ENCODE results near the gene FERMT2. TPM values are rescaled to one million over a fixed set of nuclear protein-coding genes. Genes with fewer than 3 reads are reported as not detected.
"Not testable (repeated sequence)": the region's sequence is repeated elsewhere in the genome, so short reads cannot be mapped to it uniquely, and the experiment has no call there.

FERMT2 gene
- total RNA-seq, 1 experiment from 2014 or later = 400 TPM

DNA sequence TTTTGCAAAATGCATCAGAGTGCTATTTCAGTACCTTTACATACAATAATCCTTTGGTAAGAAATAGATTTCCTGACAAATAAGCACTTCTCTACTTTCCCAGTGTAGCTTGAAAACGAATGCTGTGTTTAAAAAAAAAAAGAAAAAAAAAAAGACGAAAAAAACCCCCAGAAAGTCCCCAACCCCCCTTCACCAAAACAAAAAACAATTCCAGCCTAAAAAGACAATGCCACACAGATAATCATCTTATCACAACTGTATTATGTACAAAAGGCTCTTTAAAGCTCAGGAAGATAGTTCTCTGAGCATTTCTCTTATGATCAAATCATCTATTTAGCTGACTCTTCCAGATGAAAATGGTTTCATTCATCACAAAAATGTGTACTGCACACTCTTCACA is 1.6 kb downstream of the FERMT2 start:
- in situ Hi-C loops (cut with HindIII; ENCODE audit: low sequenced_read_pairs) = no loop called here
- DNase-seq (ENCODE audit: low spot score) = no peak

DNA sequence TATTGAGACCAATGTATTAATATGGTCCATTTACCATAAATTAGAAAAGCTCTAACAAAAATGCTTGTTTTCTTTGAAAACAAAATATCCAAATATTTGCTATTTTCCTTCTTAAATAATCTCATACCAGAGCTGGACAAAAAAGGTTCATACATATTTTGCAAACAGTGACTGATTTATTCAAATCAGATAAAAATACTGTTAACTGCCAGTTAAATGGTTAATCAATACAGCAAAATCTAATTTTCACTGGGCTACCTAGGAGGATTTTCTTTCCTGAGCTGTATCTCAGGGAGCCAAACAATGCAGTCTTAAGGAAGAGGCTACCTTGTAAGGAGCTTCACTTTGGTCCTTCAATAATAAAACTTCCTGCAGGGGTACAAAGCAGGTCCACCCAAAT is 2.0 kb downstream of the FERMT2 start:
- no peak for DNase-seq (ENCODE audit: low spot score)

DNA sequence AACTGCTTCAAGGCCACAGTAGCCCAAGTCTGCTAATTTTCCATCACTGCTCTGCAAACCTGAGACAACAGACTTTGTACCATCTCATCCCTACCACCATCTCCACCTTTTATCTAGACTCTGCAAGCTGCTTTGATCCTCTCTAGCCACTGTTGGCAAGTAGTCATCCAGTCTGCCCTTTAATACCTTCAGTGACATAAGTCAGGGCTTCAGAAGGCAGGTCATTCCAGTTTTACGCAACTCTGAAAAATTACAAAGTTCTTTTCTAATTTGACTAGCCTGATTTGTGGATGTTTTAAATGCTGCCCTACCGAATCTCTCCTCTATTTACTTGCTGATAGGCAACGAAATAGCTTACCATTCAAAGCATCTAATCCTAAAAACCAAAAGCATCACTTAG is 2.8 kb downstream of the FERMT2 start:
- in situ Hi-C loops (cut with HindIII; ENCODE audit: low sequenced_read_pairs) = no loop called here
- no peak for DNase-seq (ENCODE audit: low spot score)

More for the DNA sequence above, 2.0 kb downstream of the FERMT2 start:
- in situ Hi-C loops (cut with HindIII; ENCODE audit: low sequenced_read_pairs) = no loop called here

DNA sequence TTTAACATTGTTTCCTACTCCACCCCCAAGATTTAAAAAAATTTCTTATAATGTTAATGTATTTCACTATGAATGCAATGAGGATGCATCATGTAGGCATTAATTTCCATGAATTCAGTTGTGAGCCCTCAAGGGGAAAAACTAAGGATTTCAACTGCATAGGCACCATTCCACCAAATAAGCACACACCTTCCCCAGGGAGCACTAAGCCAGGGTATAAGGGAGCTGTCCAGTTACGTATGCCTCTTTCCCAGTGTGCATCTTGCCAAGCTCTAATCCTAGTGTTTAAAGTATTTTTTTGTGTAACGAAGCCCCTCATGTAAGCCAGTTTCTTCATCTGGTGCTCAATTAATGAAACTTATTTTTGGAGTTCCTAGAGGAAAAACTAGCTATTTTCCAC is 6.6 kb downstream of the FERMT2 start:
- in situ Hi-C loops (cut with HindIII; ENCODE audit: low sequenced_read_pairs) = no loop called here
- DNase-seq (ENCODE audit: low spot score) = no peak

DNA sequence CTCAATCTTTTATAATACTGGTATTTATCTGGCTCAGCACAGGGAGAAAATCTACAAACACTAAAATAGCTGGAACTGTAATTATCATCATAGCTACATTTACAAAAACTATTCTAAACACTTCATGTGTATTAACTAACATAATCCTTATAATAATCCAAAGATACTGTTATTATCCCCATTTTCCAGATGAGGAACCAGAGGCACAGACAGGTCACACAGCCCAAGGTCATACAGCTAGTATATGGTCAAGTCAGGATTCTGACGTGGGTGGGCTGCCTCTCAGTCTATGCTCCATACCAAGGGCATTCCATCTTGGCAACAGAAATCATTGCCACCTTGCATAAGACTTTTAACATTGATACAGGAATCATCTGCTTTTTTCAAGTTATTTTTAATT is 11.4 kb downstream of the FERMT2 start:
- no peak for DNase-seq (ENCODE audit: low spot score)
- in situ Hi-C loops (cut with HindIII; ENCODE audit: low sequenced_read_pairs) = no loop called here

DNA sequence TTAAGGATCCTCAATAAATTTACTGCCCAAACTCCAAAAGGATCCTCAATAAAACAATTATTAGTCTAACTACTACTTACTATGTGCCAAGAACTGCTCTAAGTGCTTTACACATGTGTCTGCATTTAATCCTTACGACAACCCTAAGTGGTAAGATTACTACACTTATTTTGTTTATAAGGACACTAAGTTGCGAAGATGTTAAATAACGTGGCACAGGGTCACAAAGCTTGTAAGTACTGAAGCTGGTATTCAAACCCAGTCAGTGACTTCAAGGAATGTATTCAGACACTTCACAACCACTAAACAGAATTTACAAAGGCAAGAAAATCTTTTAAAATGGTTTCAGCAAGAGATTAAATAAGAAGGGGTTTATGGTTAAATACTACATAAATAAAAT is 13.0 kb downstream of the FERMT2 start:
- DNase-seq (ENCODE audit: low spot score) = no peak
- in situ Hi-C loops (cut with HindIII; ENCODE audit: low sequenced_read_pairs) = no loop called here

DNA sequence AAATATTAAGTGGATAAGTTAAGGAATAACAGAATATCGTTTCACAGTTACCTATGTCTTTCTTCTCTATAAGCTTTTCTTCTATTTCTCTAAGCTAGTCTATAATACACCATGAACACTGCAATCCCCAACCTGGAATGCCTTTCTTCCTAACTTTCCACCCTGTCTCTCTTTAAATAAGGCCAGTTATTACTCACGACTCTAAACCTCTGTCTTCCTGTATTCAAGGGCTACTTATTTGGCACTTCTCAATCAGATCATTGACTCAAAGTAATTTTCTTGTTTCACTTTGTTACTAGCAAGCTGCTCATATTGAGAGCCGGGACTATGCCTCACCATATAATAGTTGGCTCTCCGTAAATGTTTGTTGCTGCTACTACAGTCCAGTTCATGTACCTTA is 13.5 kb downstream of the FERMT2 start:
- in situ Hi-C loops (cut with HindIII; ENCODE audit: low sequenced_read_pairs) = no loop called here
- DNase-seq (ENCODE audit: low spot score) = no peak

DNA sequence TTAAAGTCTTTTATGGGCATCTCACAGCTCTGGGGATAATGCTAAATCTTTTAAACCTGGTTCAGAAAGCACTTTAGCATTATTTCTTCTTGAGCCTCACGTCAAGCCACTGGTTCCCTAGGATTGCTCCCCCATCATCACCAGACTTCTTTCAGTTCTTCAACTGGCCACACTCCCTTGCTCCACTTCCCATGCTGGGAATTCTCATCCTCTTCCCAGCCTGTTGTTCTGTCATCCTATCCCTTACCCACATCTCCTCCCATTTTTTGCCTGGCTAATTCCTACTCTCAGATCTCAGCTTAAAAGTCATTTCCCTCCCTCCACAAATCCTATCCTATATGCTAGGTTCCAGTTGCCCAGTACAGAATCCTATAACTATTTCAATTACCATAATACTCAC is 14.4 kb downstream of the FERMT2 start:
- in situ Hi-C loops (cut with HindIII; ENCODE audit: low sequenced_read_pairs) = no loop called here
- no peak for DNase-seq (ENCODE audit: low spot score)

DNA sequence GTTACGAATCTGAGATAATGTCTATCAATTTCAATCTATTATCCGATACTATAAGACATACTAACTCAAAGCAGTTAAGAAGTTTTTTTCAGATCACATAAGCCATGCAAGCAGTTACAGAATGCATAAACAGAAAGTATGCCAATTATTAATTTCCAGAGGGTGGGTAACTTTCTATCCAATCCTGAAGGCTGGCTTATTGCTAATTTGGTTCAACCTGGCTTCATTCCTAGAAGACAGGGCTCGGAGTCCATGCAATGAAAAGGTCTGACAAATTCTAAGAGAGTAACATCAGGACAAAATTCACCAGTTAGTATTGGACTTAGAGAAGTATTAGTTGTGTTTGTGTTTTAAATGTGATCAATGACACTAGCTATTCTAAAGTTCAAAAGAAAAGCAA is 15.0 kb downstream of the FERMT2 start:
- in situ Hi-C loops (cut with HindIII; ENCODE audit: low sequenced_read_pairs) = no loop called here
- DNase-seq (ENCODE audit: low spot score) = no peak

DNA sequence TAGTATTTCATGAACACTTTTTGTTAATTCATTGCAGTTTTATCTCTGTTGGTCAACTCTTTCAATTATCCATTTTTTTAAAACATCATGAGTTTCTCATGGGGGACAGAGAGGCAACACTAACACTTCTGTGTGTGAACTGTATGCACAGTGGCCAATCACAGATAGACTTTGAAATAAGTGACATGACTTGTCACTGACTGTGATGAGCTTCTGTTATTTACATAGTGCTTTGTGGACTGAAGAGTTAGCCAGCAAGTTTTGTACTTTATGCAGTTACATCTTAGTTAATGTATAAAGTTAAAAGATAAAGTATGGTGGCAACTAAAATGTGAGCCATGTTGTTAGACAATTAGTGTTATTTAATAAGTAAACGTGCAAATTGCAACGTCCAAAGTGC is 16.1 kb downstream of the FERMT2 start:
- no peak for DNase-seq (ENCODE audit: low spot score)
- in situ Hi-C loops (cut with HindIII; ENCODE audit: low sequenced_read_pairs) = no loop called here

DNA sequence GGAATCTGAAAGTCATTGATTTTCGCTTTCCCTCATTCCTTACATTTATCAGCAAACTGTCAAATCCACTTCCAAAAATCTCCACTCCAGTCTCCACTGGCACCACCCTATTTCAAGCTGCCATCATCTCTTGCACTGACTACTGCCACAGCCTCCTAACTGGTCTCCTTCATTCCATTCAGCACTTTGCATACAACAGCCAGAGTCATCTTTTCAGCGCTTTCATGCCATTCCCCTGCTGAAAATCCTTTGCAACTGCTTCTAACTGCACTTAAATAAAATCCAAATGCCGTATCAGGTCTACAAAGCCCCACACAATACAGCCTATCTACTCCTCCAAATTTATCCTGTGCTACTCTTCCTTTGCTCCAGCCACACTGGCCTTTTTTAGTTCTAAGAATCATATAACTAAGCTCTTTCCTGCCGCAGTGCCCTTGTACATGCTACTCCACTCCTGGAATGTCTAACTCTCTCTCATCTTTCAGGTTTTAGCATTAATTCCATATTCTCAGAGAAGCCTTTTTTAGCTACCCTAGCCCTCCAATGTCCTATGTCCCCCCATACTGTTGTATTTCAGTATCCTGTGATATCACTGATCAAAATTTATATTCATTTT is 21.6 kb downstream of the FERMT2 start:
- no peak for DNase-seq (ENCODE audit: low spot score)
- in situ Hi-C loops (cut with HindIII; ENCODE audit: low sequenced_read_pairs) = no loop called here

DNA sequence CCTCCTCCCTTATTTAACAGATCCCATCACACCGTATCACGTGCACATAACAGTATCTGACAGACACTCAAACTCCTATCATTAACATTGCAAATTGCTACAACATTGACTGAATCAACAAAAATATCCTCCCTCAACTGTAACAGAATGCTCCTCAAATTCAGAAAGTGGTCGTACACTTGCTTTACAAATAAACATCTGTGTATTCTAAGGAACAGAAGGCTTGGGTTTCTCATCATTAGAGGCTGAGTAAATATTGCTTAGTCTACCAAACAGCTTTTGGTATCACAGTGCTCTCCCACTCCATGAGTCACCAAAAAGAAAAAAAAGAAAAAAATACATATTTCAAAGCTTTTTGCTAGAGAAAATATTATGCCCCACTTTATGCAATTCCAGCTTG is 23.9 kb downstream of the FERMT2 start:
- in situ Hi-C loops (cut with HindIII; ENCODE audit: low sequenced_read_pairs) = no loop called here
- DNase-seq (ENCODE audit: low spot score) = no peak

DNA sequence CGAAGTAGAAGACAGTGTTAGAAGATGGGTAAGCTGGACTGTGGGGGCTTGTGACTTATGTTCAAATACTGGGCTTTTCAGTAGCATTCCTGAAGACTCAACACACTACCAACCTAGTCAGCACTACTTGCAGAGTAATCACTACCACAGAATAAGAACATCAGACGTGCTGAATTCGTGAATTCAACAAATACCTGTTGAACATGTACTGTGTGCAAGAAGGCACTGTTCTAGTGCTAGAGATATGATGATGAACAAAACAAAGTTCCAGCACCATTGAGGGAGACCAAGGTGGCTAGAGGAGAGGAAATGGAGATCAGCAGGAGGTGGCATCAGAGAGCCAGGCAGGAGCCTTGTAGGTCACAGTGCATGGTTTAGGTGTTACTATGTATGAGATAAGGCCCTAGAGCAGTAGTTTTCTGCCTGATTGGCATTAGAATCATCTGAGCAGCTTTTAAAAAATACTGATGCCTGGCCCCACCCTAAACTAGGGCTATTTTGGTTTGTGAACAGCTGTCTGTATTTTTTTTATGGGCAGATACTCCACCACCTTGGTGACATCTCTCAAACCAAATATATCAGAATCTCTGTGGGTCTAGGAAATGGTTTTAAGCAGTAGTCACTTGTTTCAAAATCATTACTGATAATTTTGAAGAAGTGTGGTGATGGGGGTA is 26.8 kb downstream of the FERMT2 start:
- no peak for DNase-seq (ENCODE audit: low spot score)
- in situ Hi-C loops (cut with HindIII; ENCODE audit: low sequenced_read_pairs) = no loop called here

DNA sequence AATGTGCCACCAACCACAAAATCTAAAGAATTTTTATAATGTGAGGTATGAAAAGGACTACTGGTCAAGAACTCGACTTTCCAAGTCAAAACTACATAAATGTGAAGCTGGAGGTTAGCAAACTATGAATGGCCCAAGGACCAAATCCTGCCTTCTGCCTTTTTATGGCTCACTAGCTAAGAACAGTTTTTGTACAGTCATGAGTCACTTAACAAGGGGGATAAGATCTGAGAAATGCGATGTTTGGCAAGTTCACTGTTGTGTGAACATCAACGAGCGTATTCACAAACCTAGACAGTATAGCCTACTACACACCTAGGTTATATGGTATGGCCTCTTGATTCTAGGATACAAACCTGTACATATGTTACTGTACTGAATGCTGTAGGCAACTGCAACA is 28.2 kb downstream of the FERMT2 start:
- DNase-seq (ENCODE audit: low spot score) = no peak
- in situ Hi-C loops (cut with HindIII; ENCODE audit: low sequenced_read_pairs) = no loop called here

DNA sequence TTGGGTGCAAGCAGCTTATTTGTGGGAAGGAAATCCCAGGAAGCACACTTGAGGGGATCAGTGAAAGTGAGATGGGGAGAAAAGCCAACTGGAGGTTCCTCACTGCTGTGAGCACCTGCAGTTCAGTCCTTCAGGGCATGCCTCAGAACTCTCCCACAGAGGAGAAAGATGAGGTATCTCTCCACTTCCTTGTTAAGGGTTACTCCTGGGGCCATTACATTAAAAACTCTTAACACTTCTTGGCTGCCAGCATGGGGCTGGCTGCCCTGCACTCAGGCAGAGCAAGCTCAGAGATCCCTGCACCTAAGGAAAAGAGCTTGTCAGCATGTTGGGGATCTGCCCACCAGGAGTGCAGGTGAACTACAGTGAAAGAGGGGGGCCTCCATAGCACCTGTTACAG is 28.8 kb downstream of the FERMT2 start:
- in situ Hi-C loops (cut with HindIII; ENCODE audit: low sequenced_read_pairs) = no loop called here

DNA sequence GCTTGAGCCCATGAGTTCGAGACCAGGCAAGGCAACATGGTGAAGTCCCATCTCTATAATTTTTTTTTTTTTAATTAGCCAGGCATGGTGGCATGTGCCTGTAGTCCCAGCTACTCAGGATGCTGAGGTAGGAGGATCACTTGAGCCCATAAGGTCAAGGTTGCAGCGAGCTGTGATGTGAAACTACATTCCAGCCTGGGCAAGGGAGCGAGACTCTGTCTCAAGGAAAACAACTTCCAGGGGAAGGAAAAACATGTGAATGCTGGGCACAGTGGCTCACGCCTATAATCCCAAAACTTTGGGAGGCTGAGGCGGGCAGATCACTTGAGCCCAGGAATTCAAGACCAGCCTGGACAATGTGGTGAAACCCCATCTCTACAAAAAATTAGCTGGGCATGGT is 30.4 kb downstream of the FERMT2 start:
- DNase-seq (ENCODE audit: low spot score); in situ Hi-C loops (cut with HindIII; ENCODE audit: low sequenced_read_pairs): not testable (repeated sequence)

More for the DNA sequence above, 28.8 kb downstream of the FERMT2 start:
- DNase-seq (ENCODE audit: low spot score) = no peak

DNA sequence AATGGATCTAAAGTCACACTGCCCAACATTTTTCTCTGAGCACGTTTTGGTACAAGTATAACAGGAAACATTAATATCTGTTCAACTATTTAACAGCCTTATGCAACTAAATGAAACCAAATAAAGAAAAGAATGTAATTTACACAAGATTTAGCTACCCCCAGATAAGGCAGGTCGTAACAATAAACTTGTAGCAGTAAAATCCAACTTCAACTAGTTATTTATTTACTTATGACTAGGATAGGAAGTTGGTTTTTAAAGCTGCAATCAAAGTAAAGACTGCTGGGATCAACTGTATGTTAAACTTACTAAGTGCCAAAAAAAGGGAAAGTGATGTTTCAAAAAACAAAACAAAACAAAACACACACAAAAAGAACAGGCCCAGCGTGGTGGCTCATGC is 30.9 kb downstream of the FERMT2 start:
- in situ Hi-C loops (cut with HindIII; ENCODE audit: low sequenced_read_pairs) = no loop called here
- no peak for DNase-seq (ENCODE audit: low spot score)

DNA sequence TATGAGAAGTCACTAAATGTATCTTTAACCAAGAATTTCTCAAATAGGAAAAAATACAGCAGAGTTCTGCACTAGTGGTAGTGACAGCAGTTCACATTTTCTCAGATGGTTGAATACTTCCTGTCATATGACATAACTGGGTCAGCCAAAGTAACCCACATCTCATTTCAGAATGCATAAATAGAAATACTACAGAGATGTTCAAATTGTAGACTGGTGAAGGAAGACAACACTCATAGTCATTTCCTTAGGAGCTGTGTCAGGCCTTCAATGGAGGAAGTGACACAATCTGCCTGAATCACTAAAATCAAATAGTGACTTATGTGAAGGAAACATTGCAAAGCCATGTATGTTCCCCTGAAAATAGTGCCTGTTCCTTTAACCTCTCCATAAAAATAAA is 32.4 kb downstream of the FERMT2 start:
- in situ Hi-C loops (cut with HindIII; ENCODE audit: low sequenced_read_pairs) = no loop called here

DNA sequence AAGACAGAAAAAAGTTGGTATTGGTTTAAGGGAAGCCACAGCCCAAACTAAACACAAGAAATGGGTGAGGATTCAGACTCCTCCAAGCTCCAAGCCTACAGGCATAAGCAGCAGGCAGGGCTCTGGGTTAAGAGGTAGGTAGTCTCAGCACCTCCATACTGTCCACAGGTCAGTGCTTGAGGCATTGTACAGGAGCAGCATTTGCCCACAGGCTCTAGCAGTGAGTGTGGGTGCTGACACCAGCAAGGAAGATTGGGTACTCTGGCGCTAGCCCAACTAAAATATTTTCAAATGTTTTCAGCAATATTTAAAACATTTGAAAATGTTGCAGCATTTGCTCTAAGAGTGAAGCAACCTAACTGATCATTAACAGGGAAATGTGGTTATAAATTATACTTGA is 33.1 kb downstream of the FERMT2 start:
- in situ Hi-C loops (cut with HindIII; ENCODE audit: low sequenced_read_pairs) = no loop called here
- DNase-seq (ENCODE audit: low spot score) = no peak

More for the DNA sequence above, 32.4 kb downstream of the FERMT2 start:
- DNase-seq (ENCODE audit: low spot score) = peak; percentile 61

DNA sequence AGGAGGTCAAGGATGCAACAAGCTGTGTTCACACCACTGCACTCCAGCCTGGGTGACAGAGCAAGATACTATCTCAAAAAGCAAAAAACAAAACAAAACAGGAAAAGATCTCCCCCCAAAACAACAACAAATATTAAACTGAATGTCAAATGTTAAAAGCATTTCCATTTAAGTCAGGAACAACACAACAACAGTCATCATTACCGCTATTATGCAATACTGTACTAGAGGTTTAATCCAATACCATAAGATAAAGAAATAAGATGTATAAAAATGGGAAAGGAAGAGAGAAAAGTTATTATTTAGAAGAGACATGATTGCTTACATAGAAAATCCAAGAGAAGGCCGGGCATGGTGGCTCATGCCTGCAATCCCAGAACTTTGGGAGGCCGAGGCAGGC is 36.6 kb downstream of the FERMT2 start:
- DNase-seq (ENCODE audit: low spot score) = no peak
- in situ Hi-C loops (cut with HindIII; ENCODE audit: low sequenced_read_pairs) = no loop called here

DNA sequence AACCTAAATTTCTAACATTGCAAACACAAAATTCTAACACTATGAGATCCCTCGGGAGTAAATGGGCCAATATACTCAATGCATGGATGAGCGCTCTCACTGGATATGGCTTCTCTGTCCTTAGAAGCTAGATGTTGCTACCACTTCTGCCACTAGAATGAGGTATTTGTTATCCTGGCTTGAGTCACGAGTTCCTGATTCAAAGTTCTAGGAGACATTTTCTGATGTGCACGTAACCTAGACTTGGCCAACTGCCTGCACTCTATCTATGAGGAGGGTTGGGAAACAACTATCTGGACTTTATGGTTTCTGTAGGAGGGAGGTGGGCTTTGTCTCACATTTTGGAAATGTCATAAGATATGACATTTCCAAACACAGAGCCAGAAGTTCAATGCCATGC is 37.6 kb downstream of the FERMT2 start:
- in situ Hi-C loops (cut with HindIII; ENCODE audit: low sequenced_read_pairs) = no loop called here
- no peak for DNase-seq (ENCODE audit: low spot score)
